ENCODE data around the gene CHI3L2.

CHI3L2 gene

GRCh38 chr1:111197598-111198284 is 29.8 kb upstream of the CHI3L2 start:
- Mint-ChIP-seq H3K4me3 (peak overlapping the region; percentile 60), H3K27ac (peak overlapping the region; percentile 49), H3K36me3 (ENCODE audit: low read depth) (peaks cover 42% of the 10 kb centered on the region), H3K27me3 (no peaks in the 10 kb centered on the region), H3K9me3 (no peaks in the 10 kb centered on the region), H3K4me1 (ENCODE audit: low read depth) (peaks cover 92% of the 10 kb centered on the region)
- intact Hi-C loops (cut with micrococcal nuclease): no loop called here

- intact Hi-C loops (cut with micrococcal nuclease): no loop called here
- H3K27ac Mint-ChIP-seq: peak overlapping the region; percentile 96
- H3K36me3 Mint-ChIP-seq (ENCODE audit: low read depth): peaks cover 38% of the 10 kb centered on the region
- no peaks in the 10 kb centered on the region for H3K9me3 Mint-ChIP-seq
- H3K27me3 Mint-ChIP-seq: no peaks in the 10 kb centered on the region
- H3K4me1 Mint-ChIP-seq (ENCODE audit: low read depth): peaks cover 91% of the 10 kb centered on the region
- H3K4me3 Mint-ChIP-seq: peak overlapping the region; percentile 67
Observed at GRCh38 chr1:111198836-111199235, 28.7 kb upstream of the CHI3L2 start.

GRCh38 chr1:111199329-111199728 is 28.2 kb upstream of the CHI3L2 start:
- Mint-ChIP-seq H3K36me3 (ENCODE audit: low read depth) (peaks cover 33% of the 10 kb centered on the region), H3K9me3 (no peaks in the 10 kb centered on the region), H3K4me1 (ENCODE audit: low read depth) (peaks cover 87% of the 10 kb centered on the region), H3K27me3 (no peaks in the 10 kb centered on the region), H3K4me3 (peak overlapping the region; percentile 67), H3K27ac (peak overlapping the region; percentile 96)
- intact Hi-C loops (cut with micrococcal nuclease): no loop called here

GRCh38 chr1:111199881-111200801 is 27.4 kb upstream of the CHI3L2 start, which contains the start of gene DENND2D:
TSS of gene DENND2D (minus strand) at chr1:111200646. CDS start at chr1:111200459, 187 bp downstream.
- Mint-ChIP-seq H3K36me3 (ENCODE audit: low read depth) (peaks cover 25% of the 10 kb centered on the region), H3K27me3 (no peaks in the 10 kb centered on the region), H3K4me1 (ENCODE audit: low read depth) (peaks cover 87% of the 10 kb centered on the region), H3K9me3 (no peaks in the 10 kb centered on the region), H3K4me3 (peak within 1 kb of the TSS; percentile 67), H3K27ac (peak within 1 kb of the TSS; percentile 96)
- intact Hi-C loops (cut with micrococcal nuclease): loop anchor here (5.0 kb wide), 1 partner anchor 73 kb away; no protein-coding TSS in a partner anchor

- Mint-ChIP-seq H3K4me1 (ENCODE audit: low read depth) (peaks cover 88% of the 10 kb centered on the region), H3K27me3 (no peaks in the 10 kb centered on the region), H3K4me3 (peak overlapping the region; percentile 67), H3K9me3 (no peaks in the 10 kb centered on the region), H3K36me3 (ENCODE audit: low read depth) (peaks cover 19% of the 10 kb centered on the region), H3K27ac (peak overlapping the region; percentile 96)
- intact Hi-C loops (cut with micrococcal nuclease): loop anchor here (5.0 kb wide), 1 partner anchor 73 kb away; no protein-coding TSS in a partner anchor
Observed at GRCh38 chr1:111200802-111201161, 26.7 kb upstream of the CHI3L2 start.

- H3K27ac Mint-ChIP-seq: peak overlapping the region; percentile 96
- H3K9me3 Mint-ChIP-seq: no peaks in the 10 kb centered on the region
- H3K4me1 Mint-ChIP-seq (ENCODE audit: low read depth): peaks cover 88% of the 10 kb centered on the region
- no peaks in the 10 kb centered on the region for H3K27me3 Mint-ChIP-seq
- intact Hi-C loops (cut with micrococcal nuclease): loop anchor here (5.0 kb wide), 1 partner anchor 74 kb away; no protein-coding TSS in a partner anchor
- H3K4me3 Mint-ChIP-seq: peak overlapping the region; percentile 20
- H3K36me3 Mint-ChIP-seq (ENCODE audit: low read depth): peaks cover 12% of the 10 kb centered on the region
Observed at GRCh38 chr1:111201275-111202090, 26.0 kb upstream of the CHI3L2 start.

GRCh38 chr1:111202366-111202706 is 25.2 kb upstream of the CHI3L2 start:
- intact Hi-C loops (cut with micrococcal nuclease): loop anchor here (5.0 kb wide), 1 partner anchor 75 kb away; no protein-coding TSS in a partner anchor
- Mint-ChIP-seq H3K27me3 (no peaks in the 10 kb centered on the region), H3K36me3 (ENCODE audit: low read depth) (peaks cover 6% of the 10 kb centered on the region), H3K4me1 (ENCODE audit: low read depth) (peaks cover 88% of the 10 kb centered on the region), H3K27ac (peak overlapping the region; percentile 83), H3K9me3 (no peaks in the 10 kb centered on the region), H3K4me3 (no peak overlapping the region)

- H3K27ac Mint-ChIP-seq: peak overlapping the region; percentile 83
- no peaks in the 10 kb centered on the region for H3K36me3 Mint-ChIP-seq (ENCODE audit: low read depth)
- no peaks in the 10 kb centered on the region for H3K27me3 Mint-ChIP-seq
- H3K4me3 Mint-ChIP-seq: peak overlapping the region; percentile 76
- H3K4me1 Mint-ChIP-seq (ENCODE audit: low read depth): peaks cover 86% of the 10 kb centered on the region
- no peaks in the 10 kb centered on the region for H3K9me3 Mint-ChIP-seq
- intact Hi-C loops (cut with micrococcal nuclease): loop anchor here (5.0 kb wide), 1 partner anchor 76 kb away; no protein-coding TSS in a partner anchor
Observed at GRCh38 chr1:111202707-111203623, 24.5 kb upstream of the CHI3L2 start.

GRCh38 chr1:111203681-111204200 is 23.8 kb upstream of the CHI3L2 start:
- H3K27me3 Mint-ChIP-seq: no peaks in the 10 kb centered on the region
- peak overlapping the region; percentile 83 for H3K27ac Mint-ChIP-seq
- intact Hi-C loops (cut with micrococcal nuclease): loop anchor here (5.0 kb wide), 1 partner anchor 76 kb away; no protein-coding TSS in a partner anchor
- peak overlapping the region; percentile 76 for H3K4me3 Mint-ChIP-seq
- H3K4me1 Mint-ChIP-seq (ENCODE audit: low read depth): peaks cover 87% of the 10 kb centered on the region
- H3K9me3 Mint-ChIP-seq: no peaks in the 10 kb centered on the region
- no peaks in the 10 kb centered on the region for H3K36me3 Mint-ChIP-seq (ENCODE audit: low read depth)

- Mint-ChIP-seq H3K27me3 (no peaks in the 10 kb centered on the region), H3K9me3 (no peaks in the 10 kb centered on the region), H3K4me3 (peak overlapping the region; percentile 76), H3K4me1 (ENCODE audit: low read depth) (peaks cover 81% of the 10 kb centered on the region), H3K36me3 (ENCODE audit: low read depth) (no peaks in the 10 kb centered on the region), H3K27ac (peak overlapping the region; percentile 83)
- intact Hi-C loops (cut with micrococcal nuclease): loop anchor here (5.0 kb wide), 1 partner anchor 77 kb away; no protein-coding TSS in a partner anchor
Observed at GRCh38 chr1:111204201-111204982, 23.1 kb upstream of the CHI3L2 start.

GRCh38 chr1:111204983-111205713 is 22.4 kb upstream of the CHI3L2 start:
- Mint-ChIP-seq H3K27me3 (no peaks in the 10 kb centered on the region), H3K4me3 (peak overlapping the region; percentile 76), H3K36me3 (ENCODE audit: low read depth) (no peaks in the 10 kb centered on the region), H3K4me1 (ENCODE audit: low read depth) (peaks cover 75% of the 10 kb centered on the region), H3K27ac (peak overlapping the region; percentile 83), H3K9me3 (no peaks in the 10 kb centered on the region)
- intact Hi-C loops (cut with micrococcal nuclease): loop anchor here (5.0 kb wide), 1 partner anchor 78 kb away; no protein-coding TSS in a partner anchor
